HG03103 (cell line): ENCODE data around the gene TMEM135.

Experiments used
- ATAC-seq: cut with Tn5 transposase; IDR thresholded peaks from one replicate; pipeline ENCODE4 v1.9.1; 2021; ENCODE audit warnings: low read depth; ENCODE audit not compliant: unreplicated experiment

Gene TMEM135

DNA sequence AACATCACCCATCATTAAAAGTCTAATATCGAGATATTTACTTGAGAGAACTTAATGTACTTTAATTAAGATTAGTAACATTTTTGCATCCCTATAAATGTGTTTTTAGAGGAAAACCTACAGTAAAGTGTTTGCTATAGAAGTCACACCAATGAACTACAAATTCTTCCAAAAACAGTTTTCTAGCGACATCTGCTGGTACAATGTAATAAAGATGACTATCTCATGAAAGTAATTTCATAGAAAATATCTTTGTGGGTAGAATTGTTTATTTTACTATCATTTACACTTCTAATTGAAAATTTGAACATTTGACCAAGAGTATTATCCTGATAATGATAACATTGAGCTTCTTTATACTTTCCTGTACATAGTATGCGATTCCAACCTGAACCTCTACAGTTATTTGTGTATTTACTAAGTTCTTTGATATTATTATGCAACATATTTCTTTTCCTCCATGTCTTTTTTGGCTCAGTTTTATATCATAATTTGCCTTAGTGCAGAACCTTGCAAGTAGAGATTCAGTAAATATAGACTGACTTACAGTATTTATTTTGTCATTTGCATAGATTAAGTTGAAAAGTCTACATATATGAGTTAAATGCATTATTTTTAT, 252.7 kb downstream of the TMEM135 start:
- no peak for ATAC-seq

DNA sequence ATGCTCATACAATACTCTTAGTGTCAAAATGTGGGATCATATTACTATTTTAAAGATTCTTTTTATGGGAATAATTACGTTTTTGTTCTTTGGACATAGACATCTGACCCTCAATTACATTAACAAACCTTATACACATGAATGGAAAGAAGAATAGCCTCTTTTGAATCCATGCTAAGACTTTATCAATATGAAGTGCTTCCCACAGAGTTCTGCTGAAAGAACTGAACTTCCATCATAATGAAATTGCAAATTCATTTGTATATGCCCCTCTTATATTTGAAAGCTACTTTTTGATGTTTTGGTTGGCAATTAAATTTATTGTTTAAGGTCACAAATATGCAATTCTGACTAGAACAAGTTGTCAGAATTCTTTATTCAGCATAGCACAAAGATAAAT, 254.9 kb downstream of the TMEM135 start:
- no peak for ATAC-seq

- ATAC-seq, result no peak
Measured at GRCh38 chr11:87295237-87295636, 257.5 kb downstream of the TMEM135 start.

GRCh38 chr11:87296627-87297026, 258.9 kb downstream of the TMEM135 start:
- no peak for ATAC-seq

- no peak for ATAC-seq
Measured at GRCh38 chr11:87298155-87298554, 260.4 kb downstream of the TMEM135 start.

GRCh38 chr11:87299041-87299481, 261.3 kb downstream of the TMEM135 start:
- no peak for ATAC-seq

DNA sequence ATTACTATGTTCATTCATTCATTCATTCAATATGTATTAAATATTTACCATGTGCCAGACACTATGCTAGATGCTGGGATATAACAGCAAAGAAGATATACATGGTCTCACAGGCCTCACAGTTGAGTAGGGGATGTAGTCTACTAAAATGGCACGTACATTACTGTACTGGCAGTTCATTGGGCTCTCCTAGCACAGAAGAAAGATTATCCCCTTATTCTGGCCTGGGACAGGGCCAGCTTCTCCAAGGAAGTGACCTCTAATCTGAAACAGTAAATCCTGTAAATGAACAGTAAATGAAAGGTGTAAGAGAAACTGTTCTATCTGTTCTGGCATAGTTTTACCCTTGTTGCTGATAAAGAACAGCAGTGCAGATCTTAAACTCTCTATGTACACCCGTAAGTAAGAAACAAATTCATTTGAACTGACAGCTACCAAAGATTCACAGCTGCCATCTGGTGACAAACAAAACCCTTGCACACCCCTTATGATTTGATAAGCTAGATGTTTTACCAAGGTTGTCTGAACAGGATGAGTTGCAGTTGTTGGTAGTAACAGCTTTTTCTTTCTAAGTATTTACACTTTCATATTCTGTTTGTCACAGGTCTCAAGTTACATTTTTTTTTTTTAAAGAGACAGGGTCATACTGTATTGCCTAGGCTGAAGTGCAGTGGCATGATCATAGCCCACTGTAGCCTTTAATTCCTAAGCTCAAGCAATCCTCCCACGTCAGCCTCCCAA, 263.1 kb downstream of the TMEM135 start:
- ATAC-seq, result no peak

GRCh38 chr11:87301785-87302540, 264.2 kb downstream of the TMEM135 start:
- ATAC-seq, result no peak

- ATAC-seq, result no peak
Measured at GRCh38 chr11:87304412-87304811, 266.7 kb downstream of the TMEM135 start.

GRCh38 chr11:87306262-87306851, 268.6 kb downstream of the TMEM135 start:
- no peak for ATAC-seq

- ATAC-seq, result no peak
Measured at GRCh38 chr11:87307101-87307500, 269.4 kb downstream of the TMEM135 start.

GRCh38 chr11:87315229-87315628, 277.5 kb downstream of the TMEM135 start:
- ATAC-seq, result no peak

GRCh38 chr11:87316491-87316890, 278.8 kb downstream of the TMEM135 start:
- ATAC-seq, result no peak

- no peak for ATAC-seq
Measured at GRCh38 chr11:87317441-87317840, 279.7 kb downstream of the TMEM135 start.

DNA sequence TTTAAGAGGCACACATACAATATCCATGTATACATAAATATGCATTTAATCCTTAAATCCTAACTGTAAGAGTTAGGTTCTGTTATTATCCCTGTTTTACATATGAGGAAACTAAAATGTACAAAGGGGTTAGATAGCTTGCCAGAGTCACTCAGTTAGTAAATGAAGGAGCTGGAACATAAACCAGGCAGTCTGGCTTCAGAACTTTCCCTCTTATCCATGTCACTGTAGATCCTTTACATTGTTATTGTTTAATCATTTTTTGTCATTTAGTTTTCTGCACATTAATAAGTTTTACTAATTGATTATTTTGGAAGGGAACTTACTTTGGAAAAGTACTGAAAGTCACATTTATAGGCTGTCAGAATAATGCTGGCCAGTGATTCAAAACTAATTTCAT, 282.4 kb downstream of the TMEM135 start:
- no peak for ATAC-seq

DNA sequence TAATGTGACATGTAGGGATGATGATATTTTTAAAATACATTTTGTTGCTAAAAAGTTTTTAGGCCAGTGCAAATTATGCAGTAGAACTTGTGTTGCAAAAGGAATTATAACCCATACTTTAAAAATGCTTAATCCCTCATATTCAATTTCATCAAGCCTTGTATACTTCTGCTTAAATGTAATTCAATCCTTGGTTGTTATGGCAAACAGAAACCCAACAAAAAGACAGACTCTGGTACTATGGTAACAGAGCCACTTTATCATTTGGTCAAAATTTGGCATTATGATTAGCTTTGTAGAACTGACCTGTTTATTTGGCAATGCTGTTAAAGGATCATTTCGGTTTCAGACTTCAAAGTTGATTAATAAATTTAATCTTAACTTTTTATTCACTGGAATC, 284.8 kb downstream of the TMEM135 start:
- no peak for ATAC-seq

DNA sequence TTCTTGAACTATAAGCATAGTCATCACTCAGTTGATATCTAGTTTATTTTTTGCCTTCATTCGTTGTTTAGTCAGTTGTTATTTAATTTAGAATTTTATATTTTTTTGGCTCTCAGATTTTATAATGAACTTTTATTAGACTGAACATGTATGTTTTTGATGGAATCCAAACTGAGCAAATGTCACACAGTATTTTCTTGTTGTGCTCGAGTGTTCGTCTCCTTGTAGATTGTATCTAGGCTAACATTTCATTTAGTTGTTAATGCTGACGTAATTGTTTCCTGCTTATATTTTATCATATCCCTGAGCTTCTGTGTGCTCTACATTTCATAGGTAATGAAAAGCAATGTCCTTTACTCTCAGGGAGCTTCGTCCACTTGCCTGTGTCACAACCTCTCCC, 286.2 kb downstream of the TMEM135 start:
- ATAC-seq, result no peak

DNA sequence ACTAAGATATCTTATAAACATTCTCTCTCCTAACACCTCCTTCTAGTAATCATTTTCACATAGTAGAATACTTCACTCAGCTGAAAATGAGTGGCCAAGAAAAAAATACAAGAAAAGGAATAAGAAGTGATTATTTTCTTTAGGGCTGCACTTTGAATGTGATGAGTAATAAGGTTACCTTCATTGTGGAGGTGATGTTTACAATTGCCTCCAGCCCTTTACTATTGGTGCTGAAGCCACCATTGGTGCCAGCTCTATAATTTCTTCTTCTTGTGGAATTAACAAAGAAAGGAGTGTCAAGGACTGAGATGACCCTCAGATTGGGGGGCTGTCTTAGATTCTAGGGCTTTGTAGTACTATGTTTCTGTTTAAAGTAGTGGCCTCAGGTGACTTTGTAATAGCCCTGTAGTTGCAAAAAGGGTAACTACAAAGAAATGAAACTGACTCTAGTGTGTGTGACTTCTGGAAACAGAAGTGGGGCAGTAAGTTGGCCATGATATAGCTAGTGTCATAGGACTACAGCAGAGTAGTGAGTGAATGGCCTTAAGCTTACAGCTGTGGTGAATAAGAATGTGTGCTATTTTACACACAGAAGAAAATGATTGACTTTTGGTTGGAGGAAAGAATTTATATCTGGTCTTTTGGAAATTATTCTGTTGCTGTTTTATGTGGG, 287.2 kb downstream of the TMEM135 start:
- ATAC-seq, result peak; percentile 64

- ATAC-seq, result no peak
Measured at GRCh38 chr11:87325490-87325872, 287.7 kb downstream of the TMEM135 start.

DNA sequence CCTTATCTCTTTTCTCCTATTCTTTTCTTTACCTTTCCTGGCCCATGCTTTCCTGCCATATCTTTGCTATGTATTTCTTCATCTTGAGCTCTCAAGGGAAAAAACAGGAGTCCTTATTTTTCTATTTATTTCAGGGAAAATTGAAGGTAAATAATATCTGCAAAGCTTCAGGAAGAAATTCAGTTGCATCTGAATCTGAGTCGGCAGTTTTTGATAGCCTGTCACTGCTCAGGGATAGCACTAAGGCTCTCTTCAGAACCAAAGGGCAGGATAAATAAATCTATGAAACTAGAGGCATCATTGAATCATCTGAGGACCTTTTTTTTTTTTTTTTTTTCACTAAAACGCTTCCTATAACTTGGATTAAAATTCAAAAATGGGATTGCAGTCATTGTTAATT, 288.9 kb downstream of the TMEM135 start:
- no peak for ATAC-seq

DNA sequence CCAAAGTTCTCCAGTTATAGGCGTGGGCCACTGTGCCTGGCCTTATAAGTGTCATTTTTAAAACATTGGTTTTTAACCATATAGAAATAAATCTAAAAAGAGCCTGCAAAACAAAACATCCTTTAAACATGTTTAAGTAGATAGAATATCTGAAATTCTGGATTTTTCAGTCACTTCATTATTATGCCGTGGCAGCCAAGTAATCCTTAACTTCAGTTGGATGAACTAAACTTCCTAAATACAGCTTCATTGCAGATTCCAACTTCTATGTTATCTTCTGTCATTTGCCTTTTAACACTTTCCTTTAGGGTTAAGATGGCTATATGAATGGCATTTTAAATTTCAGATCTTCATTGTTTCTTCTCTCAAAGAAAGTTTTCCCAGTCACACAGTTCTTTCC, 291.4 kb downstream of the TMEM135 start:
- ATAC-seq, result no peak
